GM12874 (cell line): ENCODE results near the gene SMG9.

Source experiments
- CTCF ChIP-seq: IDR thresholded peaks from 2 replicates; pipeline ENCODE4 v1.5.1; 2011; ENCODE audit warnings: low read depth, mild to moderate bottlenecking, control low read depth, low read length, moderate library complexity; ENCODE audit not compliant: insufficient read depth

Gene SMG9

GRCh38 chr19:43718627-43719377 lies 36.0 kb downstream of the SMG9 start:
- no peak for TF ChIP-seq CTCF

- TF ChIP-seq CTCF = no peak
Observed at GRCh38 chr19:43715776-43716175, 39.0 kb downstream of the SMG9 start, which contains the start of gene IRGC. IRGC (plus strand) TSS chr19:43716076; CDS start chr19:43718559, 2,483 bp downstream.

GRCh38 chr19:43713208-43713607 lies 41.6 kb downstream of the SMG9 start:
- no peak for TF ChIP-seq CTCF

GRCh38 chr19:43711751-43712355 lies 42.9 kb downstream of the SMG9 start:
- TF ChIP-seq CTCF = no peak

- TF ChIP-seq CTCF = no peak
Observed at GRCh38 chr19:43708716-43709115, 46.0 kb downstream of the SMG9 start.

GRCh38 chr19:43707158-43707712 lies 47.5 kb downstream of the SMG9 start:
- TF ChIP-seq CTCF = no peak

- TF ChIP-seq CTCF = no peak
Observed at GRCh38 chr19:43705729-43706128, 49.0 kb downstream of the SMG9 start.
